WTC11 (cell line): ENCODE data around the gene GRAP2. TPM values are rescaled to one million over a fixed set of nuclear protein-coding genes. Genes with fewer than 3 reads are reported as not detected.

Source experiments
- ATAC-seq: fragments of 200-7000 bp; cut with Tn5 transposase; 2 replicates; pipeline ENCODE4 v1.10.0; 2021; ENCODE audit warnings: mild to moderate bottlenecking, moderate library complexity
- CTCF ChIA-PET: fragments of 300-600 bp; sonication (Branson Sonifier 250); formaldehyde crosslinking; loops from one replicate; lab custom pipeline; 2021; ENCODE audit warnings: antibody characterized with exemption; lab: Charles Lee
- POLR2A ChIA-PET: fragments of 350-600 bp; sonication (Branson Sonifier 250); formaldehyde crosslinking; loops from one replicate; lab custom pipeline; 2021; ENCODE audit warnings: antibody characterized with exemption; lab: Charles Lee
- DNase-seq: peaks from one replicate; pipeline ENCODE4 v3.0.0; 2021; ENCODE audit warnings: low spot score
- H3K27ac Mint-ChIP-seq: 2 replicates; pipeline ENCODE4 v1.8.0; 2021; ENCODE audit warnings: mixed read lengths
- H3K27me3 Mint-ChIP-seq: 2 replicates; pipeline ENCODE4 v1.8.0; 2021; ENCODE audit warnings: low read depth, mild to moderate bottlenecking, moderate library complexity, mixed read lengths
- H3K36me3 Mint-ChIP-seq: 2 replicates; pipeline ENCODE4 v1.8.0; 2021; ENCODE audit warnings: mixed read lengths
- H3K4me1 Mint-ChIP-seq: 2 replicates; pipeline ENCODE4 v1.8.0; 2022; ENCODE audit warnings: mixed read lengths
- H3K4me3 Mint-ChIP-seq: 2 replicates; pipeline ENCODE4 v1.8.0; 2021; ENCODE audit warnings: mild to moderate bottlenecking, moderate library complexity, mixed read lengths
- H3K9me3 Mint-ChIP-seq: 2 replicates; pipeline ENCODE4 v1.8.0; 2021; ENCODE audit warnings: mixed read lengths
- AFF4 ChIP-seq: sonication (generic); formaldehyde crosslinking; IDR thresholded peaks from 2 replicates; pipeline ENCODE4 v1.8.1; 2023; ENCODE audit warnings: mild to moderate bottlenecking, missing genetic modification reagents, borderline replicate concordance
- AR ChIP-seq: fragments of 250-450 bp; sonication (Bioruptor Pico); IDR thresholded peaks from 2 replicates; pipeline ENCODE4 v1.9.0; 2021; ENCODE audit warnings: mild to moderate bottlenecking
- ARID4B ChIP-seq: sonication (generic); formaldehyde crosslinking; IDR thresholded peaks from 2 replicates; pipeline ENCODE4 v1.8.0; 2023; ENCODE audit warnings: missing genetic modification reagents, mild to moderate bottlenecking, borderline replicate concordance
- ATF6 ChIP-seq: sonication (generic); formaldehyde crosslinking; IDR thresholded peaks from 2 replicates; pipeline ENCODE4 v1.8.1; 2023; ENCODE audit warnings: mild to moderate bottlenecking, missing genetic modification reagents
- EMX1 ChIP-seq: fragments of 250-450 bp; sonication (Bioruptor Pico); IDR thresholded peaks from 2 replicates; pipeline ENCODE4 v1.8.0; 2021; ENCODE audit warnings: mild to moderate bottlenecking
- FOXP4 ChIP-seq: sonication (generic); formaldehyde crosslinking; IDR thresholded peaks from 2 replicates; pipeline ENCODE4 v1.8.0; 2022; ENCODE audit warnings: mild to moderate bottlenecking, missing genetic modification reagents
- GABPB1 ChIP-seq: sonication (generic); formaldehyde crosslinking; IDR thresholded peaks from 2 replicates; pipeline ENCODE4 v1.8.1; 2023; ENCODE audit warnings: mild to moderate bottlenecking, missing genetic modification reagents
- KAT7 ChIP-seq: sonication (generic); formaldehyde crosslinking; IDR thresholded peaks from 2 replicates; pipeline ENCODE4 v1.8.1; 2023; ENCODE audit warnings: missing genetic modification reagents, mild to moderate bottlenecking, borderline replicate concordance
- NR1H2 ChIP-seq: sonication (generic); formaldehyde crosslinking; IDR thresholded peaks from 2 replicates; pipeline ENCODE4 v1.9.0; 2021; ENCODE audit warnings: mild to moderate bottlenecking, moderate library complexity, missing genetic modification reagents
- NR2C2 ChIP-seq: sonication (generic); formaldehyde crosslinking; IDR thresholded peaks from 2 replicates; pipeline ENCODE4 v1.8.0; 2022; ENCODE audit warnings: mild to moderate bottlenecking, missing genetic modification reagents
- OVOL2 ChIP-seq: fragments of 250-450 bp; sonication (Bioruptor Pico); IDR thresholded peaks from 2 replicates; pipeline ENCODE4 v1.9.0; 2021; ENCODE audit warnings: mild to moderate bottlenecking, borderline replicate concordance
- SOX15 ChIP-seq: fragments of 250-450 bp; sonication (Bioruptor Pico); IDR thresholded peaks from 2 replicates; pipeline ENCODE4 v1.9.0; 2021; ENCODE audit warnings: mild to moderate bottlenecking
- SP1 ChIP-seq: sonication (generic); formaldehyde crosslinking; conservative IDR thresholded peaks from 2 replicates; pipeline ENCODE4 v1.8.1; 2022; ENCODE audit warnings: missing genetic modification reagents
- STAT6 ChIP-seq: sonication (generic); formaldehyde crosslinking; conservative IDR thresholded peaks from 2 replicates; pipeline ENCODE4 v1.8.1; 2023; ENCODE audit warnings: mild to moderate bottlenecking, low read depth, missing genetic modification reagents, moderate library complexity
- TCF7 ChIP-seq: sonication (generic); formaldehyde crosslinking; IDR thresholded peaks from 2 replicates; pipeline ENCODE4 v1.8.0; 2022; ENCODE audit warnings: mild to moderate bottlenecking, low read depth, missing genetic modification reagents, moderate library complexity
- TEAD1 ChIP-seq: sonication (generic); formaldehyde crosslinking; IDR thresholded peaks from 2 replicates; pipeline ENCODE4 v1.8.0; 2022; ENCODE audit warnings: mild to moderate bottlenecking, missing genetic modification reagents
- ZNF219 ChIP-seq: sonication (generic); formaldehyde crosslinking; IDR thresholded peaks from 2 replicates; pipeline ENCODE4 v1.8.0; 2023; ENCODE audit warnings: missing genetic modification reagents, mild to moderate bottlenecking, borderline replicate concordance
- ZNF263 ChIP-seq: sonication (generic); formaldehyde crosslinking; IDR thresholded peaks from 2 replicates; pipeline ENCODE4 v1.8.1; 2022; ENCODE audit warnings: low read depth, mild to moderate bottlenecking, moderate library complexity, missing genetic modification reagents
- ZNF396 ChIP-seq: fragments of 250-450 bp; sonication (Bioruptor Pico); IDR thresholded peaks from 2 replicates; pipeline ENCODE4 v1.8.0; 2021; ENCODE audit warnings: mild to moderate bottlenecking, moderate library complexity, borderline replicate concordance
- total RNA-seq: library from RNA; stranded (reverse); gene quantifications from 3 replicates; pipeline ENCODE4 v1.2.3, GENCODE V29; 2021

GRAP2 gene
- total RNA-seq, 1 experiment from 2014 or later = 0.33 TPM

GRCh38 chr22:39939830-39940229 lies 38.9 kb downstream of the GRAP2 start (continued):
- TF ChIP-seq AR (no peak), TCF7 (CRISPR knock-in tag) (no peak), OVOL2 (CRISPR knock-in tag) (no peak), ARID4B (CRISPR knock-in tag) (no peak), EMX1 (CRISPR knock-in tag) (no peak), SP1 (CRISPR knock-in tag) (no peak), NR2C2 (no peak), GABPB1 (CRISPR knock-in tag) (no peak), NR1H2 (no peak), ZNF263 (no peak), SOX15 (CRISPR knock-in tag) (no peak), KAT7 (CRISPR knock-in tag) (no peak)

- POLR2A ChIA-PET = interaction anchor here (0.7 kb wide), 1 partner anchor 286 kb away, joined by 3 read pairs; no protein-coding TSS in a partner anchor
- Mint-ChIP-seq H3K27ac (peak overlapping the region; percentile 82), H3K4me3 (no peak overlapping the region), H3K4me1 (peaks cover 84% of the 10 kb centered on the region), H3K36me3 (no peaks in the 10 kb centered on the region), H3K27me3 (no peaks in the 10 kb centered on the region), H3K9me3 (no peaks in the 10 kb centered on the region)
- DNase-seq = no peak
- no peak for TF ChIP-seq STAT6 (CRISPR knock-in tag)
- TF ChIP-seq TEAD1 = no peak
- TF ChIP-seq AFF4 (CRISPR knock-in tag) = no peak
- no peak for TF ChIP-seq ZNF219
- TF ChIP-seq FOXP4 = no peak
- no peak for TF ChIP-seq ATF6 (CRISPR knock-in tag)
- TF ChIP-seq ZNF396 (CRISPR knock-in tag) = no peak
- CTCF ChIA-PET = interaction anchor here (5.1 kb wide), 1 partner anchor 7 kb away, joined by 68 read pairs; no protein-coding TSS in a partner anchor
- ATAC-seq = peak; percentile 59
Measured at GRCh38 chr22:39940757-39941305, 39.9 kb downstream of the GRAP2 start.
